Activated CD8-positive, alpha-beta memory T cell treated with anti-CD3 and anti-CD28 coated beads for 48 hours (primary cell): Measurements from ENCODE around the gene ZNF428.
A peak's percentile ranks its signal among the peaks of the same experiment; 100 is the strongest.
"Not testable (repeated sequence)": the region's sequence is repeated elsewhere in the genome, so short reads cannot be mapped to it uniquely, and the experiment has no call there.

Experiments
- DNase-seq, 3 experiments: peaks; one replicate each; pipeline ENCODE4 v3.0.0-alpha.2; 2020; ENCODE audit warnings: low read depth in 2 of 3, low spot score in 2 of 3

Gene ZNF428

GRCh38 chr19:43594710-43595604 lies 24.5 kb downstream of the ZNF428 start:
- peak; percentile 39 to 56 (median 54) for DNase-seq

- no peak for DNase-seq
Measured at GRCh38 chr19:43594081-43594697, 25.2 kb downstream of the ZNF428 start.

GRCh38 chr19:43592800-43593350 lies 26.6 kb downstream of the ZNF428 start:
- no peak for DNase-seq

GRCh38 chr19:43591904-43592772 lies 27.3 kb downstream of the ZNF428 start:
- no peak for DNase-seq

- no peak for DNase-seq
Measured at GRCh38 chr19:43589678-43590077, 29.8 kb downstream of the ZNF428 start.

GRCh38 chr19:43589277-43589676 lies 30.2 kb downstream of the ZNF428 start:
- no peak for DNase-seq

GRCh38 chr19:43587029-43587428 lies 32.4 kb downstream of the ZNF428 start:
- DNase-seq, result not testable (repeated sequence)

- DNase-seq, result no peak
Measured at GRCh38 chr19:43586346-43586745, 33.1 kb downstream of the ZNF428 start.

GRCh38 chr19:43584484-43584883 lies 34.9 kb downstream of the ZNF428 start:
- DNase-seq, result no peak

- DNase-seq, result no peak
Measured at GRCh38 chr19:43582495-43582894, 36.9 kb downstream of the ZNF428 start.

- DNase-seq, result no peak
Measured at GRCh38 chr19:43581467-43581866, 38.0 kb downstream of the ZNF428 start.

- DNase-seq, result no peak
Measured at GRCh38 chr19:43578787-43579186, 40.6 kb downstream of the ZNF428 start.

- DNase-seq, result no peak
Measured at GRCh38 chr19:43575955-43576878, 43.2 kb downstream of the ZNF428 start.

- DNase-seq, result peak; percentile 83 to 92 (median 90)
Measured at GRCh38 chr19:43575156-43575950, 44.1 kb downstream of the ZNF428 start, which contains the start of the genes PINLYP and XRCC1. PINLYP (plus strand) TSS chr19:43575801; CDS start chr19:43577192, 1,391 bp downstream. XRCC1 (minus strand) TSS chr19:43575527; CDS start chr19:43575458, 69 bp downstream.

GRCh38 chr19:43574424-43575155 lies 44.8 kb downstream of the ZNF428 start:
- no peak for DNase-seq

- DNase-seq, result no peak
Measured at GRCh38 chr19:43572171-43572588, 47.2 kb downstream of the ZNF428 start.

GRCh38 chr19:43570174-43570791 lies 49.1 kb downstream of the ZNF428 start:
- no peak for DNase-seq

- DNase-seq, result no peak
Measured at GRCh38 chr19:43569657-43570056, 49.8 kb downstream of the ZNF428 start.
